H1 (cell line): ENCODE results near the gene RIMBP2. TPM values are rescaled to one million over a fixed set of nuclear protein-coding genes. Genes with fewer than 3 reads are reported as not detected.

Source experiments
- CTCF ChIA-PET: fragments of 300-600 bp; sonication (Branson Sonifier 250); formaldehyde crosslinking; loops from one replicate; lab custom pipeline; 2021; ENCODE audit not compliant: partially characterized antibody; lab: Charles Lee
- POLR2A ChIA-PET: fragments of 300-600 bp; sonication (Branson Sonifier 250); formaldehyde crosslinking; loops from one replicate; lab custom pipeline; 2021; ENCODE audit warnings: inconsistent platforms; ENCODE audit not compliant: partially characterized antibody; lab: Charles Lee
- DNase-seq, 2 experiments: peaks; one replicate each; pipeline versions ENCODE4 v3.0.0 to v3.0.0-alpha.2; 2010 to 2022; ENCODE audit warnings: low spot score in 2 of 2, low read depth in 1 of 2, mixed read lengths in 1 of 2
- FAIRE-seq: peaks from 2 replicates; lab custom pipeline; 2011; peaks lifted over from hg19 to GRCh38; lab: Jason Lieb, UNC
- H2AFZ ChIP-seq: 2 replicates; pipeline ENCODE4 v1.8.1; 2012; ENCODE audit warnings: low read length, inconsistent platforms
- H2AK5ac ChIP-seq: 2 replicates; pipeline ENCODE4 v1.6.1; 2013; ENCODE audit warnings: low read depth, low read length
- H2BK120ac ChIP-seq: replicated peaks from 2 replicates; pipeline ENCODE3; 2013; ENCODE audit warnings: low read depth, low read length, inconsistent platforms
- H2BK12ac ChIP-seq: 2 replicates; pipeline ENCODE4 v1.6.1; 2013; ENCODE audit warnings: low read depth, low read length
- H2BK15ac ChIP-seq: 2 replicates; pipeline ENCODE4 v1.6.1; 2013; ENCODE audit warnings: low read length
- H2BK20ac ChIP-seq: 2 replicates; pipeline ENCODE4 v1.6.1; 2013; ENCODE audit warnings: low read length
- H2BK5ac ChIP-seq: 2 replicates; pipeline ENCODE4 v1.6.1; 2013; ENCODE audit warnings: low read depth, low read length
- H3K14ac ChIP-seq: 2 replicates; pipeline ENCODE4 v1.6.1; 2013; ENCODE audit warnings: inconsistent platforms; ENCODE audit not compliant: insufficient read length
- H3K18ac ChIP-seq: 2 replicates; pipeline ENCODE4 v1.6.1; 2013; ENCODE audit warnings: low read length; ENCODE audit errors: extremely low read depth
- H3K23ac ChIP-seq: 2 replicates; pipeline ENCODE4 v1.6.1; 2013; ENCODE audit warnings: inconsistent platforms; ENCODE audit not compliant: insufficient read length
- H3K23me2 ChIP-seq: 2 replicates; pipeline ENCODE4 v1.6.1; 2013; ENCODE audit warnings: low read depth, low read length
- H3K27ac ChIP-seq: 2 replicates; pipeline ENCODE4 v1.6.1; 2011; ENCODE audit warnings: low read depth, low read length, inconsistent platforms
- H3K27me3 ChIP-seq, 4 experiments: replicated peaks in 1 of 4; 1 replicate in 1 of 4; 2 replicates in 3 of 4; pipeline versions ENCODE4 v1.6.1 to v1.8.1; 2011 to 2013; ENCODE audit warnings: low read length in 3 of 4, mild to moderate bottlenecking in 3 of 4, inconsistent platforms in 2 of 4, mixed read lengths in 2 of 4, moderate library complexity in 1 of 4; ENCODE audit not compliant: control insufficient read depth in 3 of 4, insufficient read depth in 3 of 4; ENCODE audit errors: extremely low read depth in 1 of 4
- H3K36me3 ChIP-seq, 4 experiments: 2 replicates each; pipeline versions ENCODE4 v1.6.1 to v1.8.1; 2011 to 2013; ENCODE audit warnings: mild to moderate bottlenecking in 4 of 4, low read length in 3 of 4, moderate library complexity in 2 of 4, control low read depth in 1 of 4, inconsistent platforms in 1 of 4; ENCODE audit not compliant: insufficient read depth in 4 of 4, control insufficient read depth in 2 of 4
- H3K4ac ChIP-seq: replicated peaks from 2 replicates; pipeline ENCODE3; 2013; ENCODE audit warnings: low read length, low read depth, mixed read lengths, inconsistent platforms; ENCODE audit not compliant: insufficient read length
- H3K4me1 ChIP-seq, 4 experiments: replicated peaks in 1 of 4; 1 replicate in 1 of 4; 2 replicates in 3 of 4; pipeline versions ENCODE4 v1.6.1 to v1.8.1; 2011 to 2013; ENCODE audit warnings: low read length in 3 of 4, inconsistent platforms in 2 of 4, mixed read lengths in 1 of 4; ENCODE audit not compliant: insufficient read depth in 4 of 4, control insufficient read depth in 3 of 4
- H3K4me2 ChIP-seq, 2 experiments: 2 replicates each; pipeline versions ENCODE4 v1.6.1 to v1.8.1; 2011 to 2013; ENCODE audit warnings: low read depth in 2 of 2, low read length in 2 of 2, control low read depth in 1 of 2, inconsistent platforms in 1 of 2, mild to moderate bottlenecking in 1 of 2; ENCODE audit not compliant: insufficient read depth in 1 of 2
- H3K4me3 ChIP-seq, 4 experiments: fragments of 200-600, 300-600 bp in 1 of 4; sonication (generic), shearing (Covaris generic), sonication (Bioruptor Twin) in 1 of 4; 2 replicates each; pipeline versions ENCODE4 v1.5.1 to v1.8.1; 2011 to 2016; ENCODE audit warnings: low read length in 4 of 4, low read depth in 3 of 4, control low read depth in 2 of 4, inconsistent platforms in 2 of 4, mild to moderate bottlenecking in 2 of 4, mixed read lengths in 1 of 4, moderate library complexity in 1 of 4; ENCODE audit not compliant: insufficient read depth in 2 of 4; ENCODE audit errors: extremely low read depth in 1 of 4
- H3K56ac ChIP-seq: replicated peaks from 2 replicates; pipeline ENCODE3; 2013; ENCODE audit warnings: low read depth, mild to moderate bottlenecking, mixed read lengths, low read length, inconsistent platforms; ENCODE audit not compliant: insufficient read length
- H3K79me1 ChIP-seq: 2 replicates; pipeline ENCODE4 v1.6.1; 2013; ENCODE audit warnings: low read depth, low read length, control low read depth
- H3K79me2 ChIP-seq, 2 experiments: 2 replicates each; pipeline versions ENCODE4 v1.6.1 to v1.8.1; 2012 to 2013; ENCODE audit warnings: low read length in 2 of 2, mild to moderate bottlenecking in 2 of 2, inconsistent platforms in 1 of 2; ENCODE audit not compliant: insufficient read depth in 2 of 2, control insufficient read depth in 1 of 2
- H3K9ac ChIP-seq, 4 experiments: replicated peaks in 1 of 4; 1 replicate in 1 of 4; 2 replicates in 3 of 4; pipeline versions ENCODE4 v1.6.1 to v1.8.1; 2011 to 2013; ENCODE audit warnings: low read depth in 3 of 4, low read length in 3 of 4, control low read depth in 2 of 4, mild to moderate bottlenecking in 2 of 4, moderate library complexity in 2 of 4, inconsistent platforms in 1 of 4; ENCODE audit errors: extremely low read depth in 1 of 4
- H3K9me3 ChIP-seq, 2 experiments: 2 replicates each; pipeline versions ENCODE4 v1.6.1 to v1.8.1; 2012 to 2013; ENCODE audit warnings: mild to moderate bottlenecking in 2 of 2, moderate library complexity in 2 of 2, control low read depth in 1 of 2, inconsistent platforms in 1 of 2, low read depth in 1 of 2, low read length in 1 of 2, mixed read lengths in 1 of 2; ENCODE audit not compliant: insufficient read depth in 2 of 2
- H4K20me1 ChIP-seq, 2 experiments: replicated peaks in 1 of 2; 2 replicates each; pipeline versions ENCODE3 to v1.8.1; 2011 to 2013; ENCODE audit warnings: inconsistent platforms in 2 of 2, low read length in 2 of 2, mild to moderate bottlenecking in 1 of 2; ENCODE audit not compliant: insufficient read depth in 2 of 2, control insufficient read depth in 1 of 2
- H4K5ac ChIP-seq: 2 replicates; pipeline ENCODE4 v1.6.1; 2013; ENCODE audit warnings: low read length, low read depth, mixed read lengths, inconsistent platforms; ENCODE audit not compliant: insufficient read length
- H4K8ac ChIP-seq: 2 replicates; pipeline ENCODE4 v1.8.0; 2013; ENCODE audit warnings: mild to moderate bottlenecking, moderate library complexity, low read length, inconsistent platforms; ENCODE audit not compliant: insufficient read depth; ENCODE audit errors: extremely low read depth
- H4K91ac ChIP-seq: replicated peaks from 2 replicates; pipeline ENCODE3; 2013; ENCODE audit warnings: low read length, mixed read lengths, inconsistent platforms; ENCODE audit not compliant: insufficient read length
- BRCA1 ChIP-seq: IDR thresholded peaks from 2 replicates; pipeline ENCODE4 v1.6.1; 2012; ENCODE audit warnings: low read depth, low read length, improper control_type of control experiment
- KDM1A ChIP-seq: fragments of 200-600, 300-600 bp; sonication (generic); IDR thresholded peaks from 2 replicates; pipeline ENCODE4 v1.7.1; 2016; ENCODE audit warnings: mild to moderate bottlenecking, low read length, borderline replicate concordance
- RBBP5 ChIP-seq: IDR thresholded peaks from 2 replicates; pipeline ENCODE4 v1.7.1; 2012; ENCODE audit warnings: low read depth, mild to moderate bottlenecking, inconsistent platforms, low read length, moderate library complexity, borderline replicate concordance
- WGBS, 2 experiments: shearing (Covaris generic) in 1 of 2; methylation state at CpG; one replicate each; pipeline versions ENCODE4 v1.1.6 to v1.1.7; 2013 to 2015; ENCODE audit warnings: low lambda C conversion rate in 2 of 2, mixed read lengths in 2 of 2, inconsistent platforms in 1 of 2, low coverage in 1 of 2, missing lambda C conversion rate in 1 of 2; ENCODE audit not compliant: insufficient replicate concordance in 2 of 2, insufficient coverage in 1 of 2, insufficient read length in 1 of 2; ENCODE audit errors: extremely low coverage in 1 of 2, missing lambda C conversion rate in 1 of 2; 5-methylcytosine and 5-hydroxymethylcytosine counted together
- polyA plus RNA-seq, 7 experiments: library from polyadenylated mRNA; depleted of rRNA in 3 of 7; stranded (reverse) in 5 of 7; unstranded in 2 of 7; fragments of >200 nt in 5 of 7; fragments of 200-250 nt in 2 of 7; gene quantifications; 1 replicate in 5 of 7; 2 replicates in 1 of 7; 4 replicates in 1 of 7; pipeline versions ENCODE4 v1.2.1 to v1.2.3, GENCODE V29; 2011 to 2013; ENCODE audit warnings: missing spikeins in 2 of 7, mixed read lengths in 2 of 7
- total RNA-seq: library from RNA; stranded (reverse); fragmentation: NEBNext Ultra II Directional; extraction: Animal tissue kit (Norgen Biotek cat#: 25700); gene quantifications from 2 replicates; pipeline ENCODE4 v1.2.1, GENCODE V29; 2021
- TF ChIP-seq, protein P1 (sequence below): IDR thresholded peaks from 2 replicates; pipeline ENCODE4 v1.6.1; 2011; ENCODE audit warnings: low read depth, mild to moderate bottlenecking, low read length; ENCODE audit not compliant: insufficient read depth

Gene RIMBP2
- total and polyA plus RNA-seq, 2 of the 8 experiments (the other 6 are each of a cell fraction or from before 2014, with no cell fraction given): 0.18 to 0.65 TPM

GRCh38 chr12:130687190-130687589, 28.9 kb downstream of the RIMBP2 start:
- H4K8ac ChIP-seq: no peak overlapping the region
- H3K4me2 ChIP-seq: no peak overlapping the region
- FAIRE-seq (no peak), DNase-seq (no peak)
- H2BK20ac ChIP-seq: no peak overlapping the region
- no peaks in the 10 kb centered on the region for H4K20me1 ChIP-seq
- no peak overlapping the region for H3K18ac ChIP-seq
- TF ChIP-seq, protein P1, sequence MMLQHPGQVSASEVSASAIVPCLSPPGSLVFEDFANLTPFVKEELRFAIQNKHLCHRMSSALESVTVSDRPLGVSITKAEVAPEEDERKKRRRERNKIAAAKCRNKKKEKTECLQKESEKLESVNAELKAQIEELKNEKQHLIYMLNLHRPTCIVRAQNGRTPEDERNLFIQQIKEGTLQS: no peak
- no peak for TF ChIP-seq KDM1A
- no peak for TF ChIP-seq BRCA1
- TF ChIP-seq RBBP5: no peak
- H2BK120ac ChIP-seq: no peak overlapping the region
- no peak overlapping the region for H2BK15ac ChIP-seq
- H2AFZ ChIP-seq: no peak overlapping the region
- H4K91ac ChIP-seq: no peak overlapping the region
- no peak overlapping the region for H2AK5ac ChIP-seq
- H3K23me2 ChIP-seq: no peaks in the 10 kb centered on the region
- no peaks in the 10 kb centered on the region for H3K36me3 ChIP-seq
- H3K23ac ChIP-seq: no peak overlapping the region
- no peak overlapping the region for H3K4ac ChIP-seq
- 89% methylated on average over 10 of the region's 10 CpGs; no CpG with 5 or more reads in 1 of the 2 experiments for WGBS, 2 experiments
- no peak overlapping the region for H3K4me3 ChIP-seq
- ChIA-PET CTCF (interaction anchor here (0.6 to 1.5 kb wide), 3 partner anchors 17 to 588 kb away, joined by 3 to 4 read pairs (median 3); no protein-coding TSS in a partner anchor), POLR2A (no interaction called here)
- H3K14ac ChIP-seq: no peak overlapping the region
- no peak overlapping the region for H2BK12ac ChIP-seq
- no peaks in the 10 kb centered on the region for H3K4me1 ChIP-seq
- H4K5ac ChIP-seq: no peak overlapping the region
- no peaks in the 10 kb centered on the region for H3K79me2 ChIP-seq
- no peak overlapping the region for H3K9ac ChIP-seq
- no peak overlapping the region for H3K27ac ChIP-seq
- no peaks in the 10 kb centered on the region for H3K9me3 ChIP-seq
- H3K79me1 ChIP-seq: no peaks in the 10 kb centered on the region
- no peak overlapping the region for H2BK5ac ChIP-seq
- H3K56ac ChIP-seq: no peak overlapping the region
- peaks cover 0 to 2% (median 0%) of the 10 kb centered on the region in 4 experiments; a peak in 2 of 7 replicates for H3K27me3 ChIP-seq
